OCI-M1 (cell line): Measurements from ENCODE around the gene GRAP2.

ENCODE experiments used
- DNase-seq: peaks from one replicate; lab custom pipeline; 2025; lab: John Stamatoyannopoulos, UW

Gene GRAP2

GRCh38 chr22:39994566-39995392, 93.9 kb downstream of the GRAP2 start, which contains the start of gene FAM83F:
TSS of gene FAM83F (plus strand) at chr22:39994954. CDS start at chr22:39995043, 89 bp downstream.
- DNase-seq: no peak

DNA sequence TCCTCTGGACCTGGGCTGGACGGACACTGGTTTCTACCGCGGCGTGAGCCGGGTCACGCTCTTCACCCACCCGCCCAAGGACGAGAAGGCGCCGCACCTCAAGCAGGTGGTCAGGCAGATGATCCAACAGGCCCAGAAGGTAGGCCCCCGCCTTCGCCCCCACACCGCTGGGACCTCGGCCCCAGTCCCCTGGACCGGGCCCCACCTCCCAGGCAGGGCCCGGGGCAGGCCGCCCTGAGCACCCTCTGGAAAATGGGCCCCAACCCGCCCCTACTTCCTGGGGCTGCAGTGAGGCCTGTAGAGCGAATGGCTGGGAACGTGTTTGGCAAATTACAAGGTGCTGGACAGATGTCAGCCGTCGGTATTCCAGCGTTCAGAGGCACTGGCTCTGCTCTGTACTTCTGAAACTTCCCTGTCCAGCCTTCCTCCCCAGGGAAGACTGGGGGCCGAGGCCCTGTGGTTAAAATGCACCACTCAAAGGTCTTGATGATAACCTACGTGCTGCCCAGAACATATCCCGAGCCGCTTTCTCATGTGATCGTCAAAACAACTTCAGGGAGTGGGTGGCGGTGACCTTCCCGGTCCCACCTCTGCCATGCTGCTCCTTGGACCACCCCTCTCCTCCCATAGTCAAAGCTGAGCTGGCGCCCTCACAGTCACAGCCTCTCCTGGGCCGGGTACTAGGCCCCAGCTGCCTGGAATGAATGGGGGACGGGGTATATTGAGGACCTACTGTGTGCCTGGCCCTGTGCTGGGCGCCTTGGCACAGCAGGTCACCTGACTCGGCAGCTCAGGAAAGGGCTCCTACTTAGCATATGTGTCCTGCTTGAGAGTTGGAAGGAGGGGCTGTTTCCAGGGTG, 94.7 kb downstream of the GRAP2 start:
- no peak for DNase-seq

DNA sequence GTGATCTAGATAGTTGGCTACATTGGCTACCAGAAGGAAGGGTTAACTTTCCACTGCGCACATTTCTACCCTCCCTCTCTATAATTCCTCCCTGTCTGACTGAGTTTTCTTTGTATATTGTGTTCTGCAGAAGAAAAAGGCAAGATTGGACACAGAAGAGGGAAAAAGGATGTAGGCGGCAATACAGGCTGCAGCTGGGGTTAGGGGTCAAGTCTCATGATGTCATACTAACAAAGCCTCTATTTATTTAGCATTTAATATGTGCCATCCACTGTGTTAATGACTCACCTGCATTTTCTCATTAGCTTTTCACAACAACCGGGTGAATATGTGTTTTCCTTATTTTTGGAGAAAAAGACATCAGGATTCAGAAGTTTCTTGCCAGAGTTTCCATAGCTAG, 95.8 kb downstream of the GRAP2 start:
- no peak for DNase-seq

- no peak for DNase-seq
Observed at GRCh38 chr22:39997421-39997820, 96.5 kb downstream of the GRAP2 start.

GRCh38 chr22:39997939-39998726, 97.2 kb downstream of the GRAP2 start:
- DNase-seq: no peak

DNA sequence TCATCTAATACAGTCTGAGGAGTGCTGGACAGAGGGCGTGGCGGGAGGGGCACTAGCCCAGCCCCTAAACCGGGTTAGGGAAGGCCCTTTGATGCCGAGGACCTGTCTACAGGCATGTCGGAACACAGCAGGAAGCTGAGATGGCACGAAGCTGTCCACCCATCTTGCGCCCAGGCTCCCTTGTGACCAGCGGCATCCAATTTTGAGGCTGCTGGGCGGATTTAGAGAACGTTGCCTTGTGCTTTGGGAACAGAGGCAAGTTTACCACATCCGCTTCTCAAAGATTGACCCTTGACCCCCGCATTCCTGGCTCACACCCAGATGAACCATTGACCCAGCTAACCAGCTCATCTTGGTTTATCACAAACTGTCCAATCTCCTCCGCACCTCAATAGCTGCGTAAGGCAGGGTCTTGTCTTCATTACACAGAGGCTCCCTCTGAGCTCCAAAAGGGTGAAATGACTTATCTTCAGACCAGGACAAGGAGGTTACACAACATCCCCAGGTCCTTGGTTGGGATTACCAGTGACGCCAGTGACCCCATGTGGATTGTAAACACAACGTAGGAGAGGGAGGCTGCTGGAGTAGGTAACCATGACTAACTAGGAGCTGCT, 98.4 kb downstream of the GRAP2 start:
- peak; percentile 72 for DNase-seq

- DNase-seq: no peak
Observed at GRCh38 chr22:40000171-40000570, 99.3 kb downstream of the GRAP2 start.

DNA sequence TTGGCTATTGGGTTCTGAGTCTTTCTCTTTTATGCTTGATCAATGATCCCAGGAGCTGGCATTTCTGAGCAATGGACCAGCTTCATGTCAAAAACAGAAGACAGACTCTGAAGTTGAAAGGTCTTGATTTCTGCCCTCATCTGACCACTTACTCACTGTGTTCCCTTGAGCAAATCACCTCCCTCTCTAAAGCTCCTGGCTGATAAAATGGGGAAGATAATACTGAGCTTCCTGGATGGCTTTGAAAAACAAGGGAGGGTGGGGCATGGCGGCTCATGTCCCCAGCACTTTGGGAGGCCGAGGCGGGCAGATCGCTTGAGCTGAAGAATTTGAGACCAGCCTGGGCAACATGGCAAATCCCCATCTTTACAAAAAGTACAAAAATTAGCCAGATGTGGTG, 100.2 kb downstream of the GRAP2 start:
- DNase-seq: no peak

DNA sequence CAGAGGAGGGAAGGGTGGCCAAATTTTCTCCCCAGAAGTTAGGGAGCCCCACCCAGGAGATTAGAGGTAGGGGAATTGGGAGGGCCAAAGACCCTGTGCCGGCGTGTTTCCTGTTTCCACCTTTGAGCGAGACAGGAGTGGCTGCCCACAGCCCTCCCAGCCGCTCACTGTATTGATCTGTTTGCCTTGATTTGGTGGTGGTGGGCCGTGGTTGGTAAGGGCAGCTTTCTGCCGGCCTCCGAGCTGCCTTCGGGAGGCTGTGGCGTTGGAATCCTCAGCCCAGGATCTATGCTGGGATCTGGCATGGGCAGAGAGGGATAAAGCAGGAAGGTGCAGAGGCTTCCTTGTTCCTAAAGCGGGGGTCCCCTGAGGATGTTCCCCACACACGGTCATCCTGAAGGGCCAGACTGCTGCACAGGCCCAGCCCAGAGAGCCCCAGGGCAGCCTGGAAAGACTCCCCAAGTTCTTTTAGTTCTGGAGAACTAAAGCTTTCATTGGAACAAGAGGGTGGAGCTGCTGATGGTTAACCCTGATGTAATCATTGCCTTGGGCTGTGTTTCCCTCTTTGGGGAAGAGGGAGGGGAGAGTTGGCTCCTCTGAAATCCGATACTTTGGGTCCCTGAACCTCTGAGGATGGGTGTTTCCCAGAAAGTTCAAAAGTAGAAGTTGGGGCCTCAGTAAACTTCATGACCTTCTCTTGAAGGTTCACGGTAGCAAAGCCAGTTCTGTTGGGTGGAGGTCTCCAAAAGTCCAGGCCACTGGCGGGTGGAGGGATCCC, 101.1 kb downstream of the GRAP2 start:
- DNase-seq: peak; percentile 29

GRCh38 chr22:40002935-40003715, 102.2 kb downstream of the GRAP2 start:
- DNase-seq: no peak

DNA sequence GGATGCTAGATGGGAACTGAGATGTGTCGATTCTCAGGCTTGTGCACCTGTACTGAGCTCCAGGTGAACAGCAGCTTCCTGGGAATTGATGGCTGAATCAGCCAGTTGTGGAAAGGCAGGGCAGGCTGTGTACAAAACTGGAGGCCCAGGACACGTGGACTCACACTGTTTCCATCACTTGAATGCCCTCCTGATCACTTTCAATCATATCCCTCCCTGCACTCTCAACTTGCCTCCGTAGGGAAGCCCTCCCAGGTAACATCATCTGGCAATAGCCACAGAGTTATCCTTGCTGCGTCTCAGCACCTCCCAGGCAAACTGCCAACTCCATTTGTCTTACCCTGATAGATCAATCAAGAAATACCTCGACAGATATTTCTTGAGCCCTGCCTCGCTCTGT, 104.0 kb downstream of the GRAP2 start:
- no peak for DNase-seq

DNA sequence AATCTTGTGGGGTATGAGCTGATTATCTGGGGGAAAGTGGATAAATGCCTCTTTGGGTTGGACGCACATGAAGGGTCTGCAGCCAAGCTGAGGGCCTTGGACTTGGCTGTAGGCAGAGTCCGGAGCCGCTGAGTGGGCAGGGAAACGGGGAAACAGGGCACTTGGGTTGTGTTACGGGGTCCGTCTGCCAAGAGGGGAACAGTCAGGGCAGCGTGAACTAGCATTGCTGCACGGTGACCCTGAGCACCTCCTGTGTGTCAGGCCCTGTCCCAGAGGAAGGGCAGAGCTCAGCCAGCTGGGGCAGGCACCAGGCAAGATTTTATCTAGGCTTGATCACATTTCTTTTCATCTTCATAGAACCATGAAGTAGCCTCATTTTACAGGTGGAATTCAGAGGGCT, 105.8 kb downstream of the GRAP2 start:
- DNase-seq: no peak

DNA sequence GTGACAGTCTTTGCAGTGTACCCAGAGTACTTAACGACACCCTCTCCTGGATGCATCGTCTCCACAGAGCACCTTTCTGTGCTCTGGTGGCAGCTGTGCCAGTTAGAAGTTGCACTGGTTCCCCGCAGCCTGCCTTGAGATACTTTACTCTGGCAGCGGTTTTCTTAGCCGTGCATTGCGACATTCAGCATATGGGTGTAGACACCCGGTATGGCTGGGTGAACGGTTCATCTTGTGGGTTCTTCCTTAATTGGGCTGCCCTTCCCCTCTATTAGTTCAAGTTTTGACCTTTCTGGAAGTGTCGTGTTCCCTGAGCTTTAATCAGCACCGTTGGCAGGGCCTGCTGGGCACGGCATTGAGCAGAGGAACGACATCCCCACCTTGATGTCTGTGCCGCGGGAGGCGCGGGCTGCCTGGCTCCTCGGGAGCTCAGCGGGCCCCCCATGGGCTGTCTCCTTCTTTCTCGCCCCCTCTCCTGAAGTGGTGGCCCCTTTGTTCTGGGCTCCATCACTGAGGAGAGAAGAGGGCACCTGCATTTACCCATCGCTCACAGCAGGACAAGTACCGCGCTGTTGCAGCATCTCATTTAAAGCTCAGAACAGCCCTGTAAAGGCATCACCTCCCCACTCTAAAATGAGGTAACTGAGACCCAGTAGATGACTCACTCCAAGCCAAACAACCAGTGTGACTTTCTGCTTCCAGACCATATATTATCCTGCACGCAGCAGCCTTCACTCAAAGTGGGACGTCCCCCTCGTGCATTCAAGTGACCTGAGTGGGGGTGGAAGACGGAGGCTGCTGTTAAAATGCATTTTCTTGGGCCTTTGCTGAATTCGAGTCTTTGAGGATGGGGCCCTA, 107.2 kb downstream of the GRAP2 start:
- DNase-seq: no peak

GRCh38 chr22:40008726-40009291, 107.9 kb downstream of the GRAP2 start:
- DNase-seq: no peak

GRCh38 chr22:40009292-40009774, 108.4 kb downstream of the GRAP2 start:
- no peak for DNase-seq

- no peak for DNase-seq
Observed at GRCh38 chr22:40009951-40010671, 109.2 kb downstream of the GRAP2 start.

GRCh38 chr22:40010746-40011145, 109.9 kb downstream of the GRAP2 start:
- DNase-seq: no peak

DNA sequence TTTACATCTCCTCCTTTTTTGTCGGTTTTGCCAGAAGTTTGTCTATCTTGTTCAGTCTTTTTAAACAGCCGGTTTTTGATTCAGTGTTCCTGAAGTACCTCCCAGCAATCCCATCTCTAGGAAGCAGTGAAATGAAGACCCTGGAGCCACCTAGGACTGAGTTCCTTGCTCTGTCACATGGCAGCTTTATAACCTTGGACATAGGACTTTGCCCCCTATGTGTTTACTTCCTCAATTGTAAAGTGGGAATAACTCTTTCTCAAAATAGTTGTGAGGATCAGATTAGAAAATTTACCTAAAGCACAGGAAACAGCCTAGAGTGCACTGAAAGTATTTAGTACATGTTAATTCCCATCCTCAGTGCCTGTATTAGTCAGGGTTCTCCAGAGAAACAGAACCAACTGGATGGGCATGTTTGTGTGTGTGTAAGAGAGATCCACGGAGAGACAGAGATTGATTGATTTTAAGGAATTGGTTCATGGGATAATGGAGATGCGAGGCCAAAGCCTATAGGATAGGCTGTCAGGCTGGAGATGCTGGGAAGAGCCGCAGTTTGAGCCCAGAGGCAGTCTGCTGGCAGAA, 113.9 kb downstream of the GRAP2 start:
- no peak for DNase-seq
